B cell (primary cell): ENCODE measurements around the gene LSM3. TPM values are rescaled to one million over a fixed set of nuclear protein-coding genes. Genes with fewer than 3 reads are reported as not detected.

Experiments used
- ATAC-seq: fragments of 200-7000 bp; cut with Tn5 transposase; one replicate; pipeline ENCODE4 v1.10.0; 2021; ENCODE audit warnings: low read depth, mild to moderate bottlenecking, moderate number of reproducible peaks, moderate library complexity
- CTCF ChIA-PET: fragments of 350-600 bp; sonication (Branson Sonifier 250); formaldehyde crosslinking; loops from one replicate; lab custom pipeline; 2021; ENCODE audit warnings: antibody characterized with exemption, inconsistent platforms; lab: Charles Lee
- POLR2A ChIA-PET: fragments of 350-600 bp; sonication (Branson Sonifier 250); formaldehyde crosslinking; loops from one replicate; lab custom pipeline; 2021; ENCODE audit warnings: antibody characterized with exemption; lab: Charles Lee
- DNase-seq: peaks from one replicate; pipeline ENCODE4 v3.0.0; 2013
- H2AFZ ChIP-seq: 2 replicates; pipeline ENCODE4 v1.6.1; 2012; ENCODE audit warnings: mild to moderate bottlenecking, low read depth, low read length; ENCODE audit not compliant: insufficient read depth, poor library complexity, severe bottlenecking
- H3K27ac ChIP-seq, 2 donors: 1 replicate in 1 of 2; 2 replicates in 1 of 2; pipeline ENCODE4 v1.5.1; 2012 to 2013; ENCODE audit warnings: low read length in 2 of 2, mild to moderate bottlenecking in 2 of 2, moderate library complexity in 1 of 2
- H3K27me3 ChIP-seq, 4 experiments: fragments of 200-600 bp in 1 of 4; sonication (generic) in 1 of 4; replicated peaks in 1 of 4; 1 replicate in 2 of 4; 2 replicates in 2 of 4; pipeline versions ENCODE4 v1.6.1 to v1.7.0; 2013 to 2016; ENCODE audit warnings: low read length in 3 of 4, mild to moderate bottlenecking in 2 of 4, mixed read lengths in 1 of 4, moderate library complexity in 1 of 4; ENCODE audit not compliant: insufficient read depth in 4 of 4, control insufficient read depth in 3 of 4; ENCODE audit errors: control extremely low read depth in 1 of 4
- H3K36me3 ChIP-seq, 2 experiments: replicated peaks in 1 of 2; 1 replicate in 1 of 2; 2 replicates in 1 of 2; pipeline versions ENCODE4 v1.6.1 to v1.7.1; 2013; ENCODE audit warnings: low read length in 1 of 2; ENCODE audit not compliant: insufficient read depth in 2 of 2, control insufficient read depth in 1 of 2; ENCODE audit errors: control extremely low read depth in 1 of 2, extremely low read depth in 1 of 2
- H3K4me1 ChIP-seq, 2 donors: fragments of 200-600 bp in 1 of 2; sonication (generic) in 1 of 2; 1 replicate in 1 of 2; 2 replicates in 1 of 2; pipeline versions ENCODE4 v1.5.1 to v1.6.1; 2013 to 2017; ENCODE audit warnings: low read length in 2 of 2; ENCODE audit not compliant: control insufficient read depth in 2 of 2, insufficient read depth in 2 of 2
- H3K4me2 ChIP-seq: replicated peaks from 2 replicates; pipeline ENCODE3; 2012; ENCODE audit warnings: mild to moderate bottlenecking, low read depth, low read length; ENCODE audit not compliant: poor library complexity, severe bottlenecking
- H3K4me3 ChIP-seq, 5 experiments: fragments of 200-600 bp in 1 of 5; sonication (generic) in 1 of 5; 1 replicate in 3 of 5; 2 replicates in 2 of 5; pipeline versions ENCODE4 v1.5.1 to v1.7.0; 2011 to 2016; ENCODE audit warnings: low read length in 4 of 5, mild to moderate bottlenecking in 4 of 5, low read depth in 2 of 5, control low read depth in 1 of 5, moderate library complexity in 1 of 5; ENCODE audit not compliant: insufficient read depth in 1 of 5; ENCODE audit errors: control extremely low read depth in 1 of 5, extremely low read depth in 1 of 5
- H3K79me2 ChIP-seq: fragments of 200-600 bp; sonication (generic); one replicate; pipeline ENCODE4 v1.6.0; 2016; ENCODE audit warnings: low read length; ENCODE audit not compliant: control insufficient read depth, insufficient read depth
- H3K9ac ChIP-seq: fragments of 200-600 bp; sonication (generic); 2 replicates; pipeline ENCODE4 v1.6.1; 2017; ENCODE audit warnings: mild to moderate bottlenecking, low read length, moderate library complexity
- H3K9me3 ChIP-seq, 3 donors: one replicate each; pipeline versions ENCODE4 v1.6.1 to v1.7.1; 2013; ENCODE audit warnings: low read length in 2 of 3; ENCODE audit not compliant: control insufficient read depth in 2 of 3, insufficient read depth in 1 of 3; ENCODE audit errors: control extremely low read depth in 1 of 3
- H4K20me1 ChIP-seq: 2 replicates; pipeline ENCODE4 v1.6.0; 2012; ENCODE audit warnings: mild to moderate bottlenecking, low read length; ENCODE audit not compliant: insufficient read depth, control insufficient read depth, poor library complexity, severe bottlenecking
- H3K27ac Mint-ChIP-seq: one replicate; pipeline ENCODE4 v1.8.0; 2021; ENCODE audit warnings: mixed read lengths
- H3K27me3 Mint-ChIP-seq: one replicate; pipeline ENCODE4 v1.8.0; 2021; ENCODE audit warnings: mixed read lengths
- H3K4me1 Mint-ChIP-seq: one replicate; pipeline ENCODE4 v1.8.0; 2021; ENCODE audit warnings: mixed read lengths
- H3K4me3 Mint-ChIP-seq: one replicate; pipeline ENCODE4 v1.8.0; 2021; ENCODE audit warnings: mixed read lengths
- H3K9me3 Mint-ChIP-seq: one replicate; pipeline ENCODE4 v1.8.0; 2022; ENCODE audit warnings: mixed read lengths; ENCODE audit not compliant: insufficient read depth
- EZH2 ChIP-seq: IDR thresholded peaks from 2 replicates; pipeline ENCODE4 v1.6.1; 2012; ENCODE audit warnings: borderline replicate concordance, low read depth, mild to moderate bottlenecking, moderate library complexity, low read length; ENCODE audit not compliant: insufficient read depth, poor library complexity, severe bottlenecking
- WGBS: methylation state at CpG from one replicate; pipeline ENCODE4 v1.1.5; 2013; ENCODE audit warnings: missing lambda C conversion rate; ENCODE audit not compliant: insufficient coverage; 5-methylcytosine and 5-hydroxymethylcytosine counted together
- intact Hi-C: fragments of 100-400 bp; cut with micrococcal nuclease; formaldehyde crosslinking; loops from one replicate; pipeline ENCODE4 v1.10.0; 2022
- polyA plus RNA-seq: library from polyadenylated mRNA; depleted of rRNA; stranded (reverse); fragments of >200 nt; gene quantifications from 2 replicates; pipeline ENCODE4 v1.2.3, GENCODE V29; 2012
- total RNA-seq, 2 donors: library from RNA; stranded (reverse); fragments of 120-200 nt in 1 of 2; gene quantifications; 1 replicate in 1 of 2; 2 replicates in 1 of 2; pipeline versions ENCODE4 v1.2.3 to v1.2.4, GENCODE V29; 2013 to 2022
- TF ChIP-seq, protein P1 (sequence below): fragments of 200-600 bp; IDR thresholded peaks from one replicate; pipeline ENCODE4 v1.8.0; 2022; ENCODE audit warnings: antibody characterized with exemption, mild to moderate bottlenecking

The LSM3 gene
- total and polyA plus RNA-seq, 2 donors (not counting 1 experiment from before 2014, with no cell fraction given), result 2.8 to 10.0 TPM

DNA sequence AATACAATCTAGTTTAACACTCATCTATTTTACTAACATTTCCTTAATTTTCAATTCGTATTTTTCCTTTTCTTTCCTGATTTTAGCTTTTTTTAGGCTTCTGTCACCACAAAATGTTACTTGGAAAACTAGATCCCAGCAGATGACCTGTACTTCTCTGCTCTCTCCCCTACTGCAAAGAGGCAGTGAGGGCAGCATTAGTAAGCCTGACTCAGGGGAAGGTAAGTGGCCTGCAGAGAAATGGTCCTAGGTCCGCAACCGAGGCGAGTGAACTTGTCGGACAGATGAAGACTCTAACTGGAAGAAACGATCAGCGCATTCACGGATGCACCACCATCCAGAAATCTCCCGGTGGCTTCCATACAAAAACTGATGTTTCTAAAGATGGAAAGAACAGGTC, 33.4 kb upstream of the LSM3 start:
- peak overlapping the region; percentile 44 for H3K4me2 ChIP-seq
- H3K9ac ChIP-seq, result peak overlapping the region; percentile 33
- no peaks in the 10 kb centered on the region for H4K20me1 ChIP-seq
- no peaks in the 10 kb centered on the region for H3K79me2 ChIP-seq
- DNase-seq (no peak), ATAC-seq (no peak)
- peaks cover 0 to 65% of the 10 kb centered on the region in 2 experiments for H3K36me3 ChIP-seq
- no peaks in the 10 kb centered on the region for H3K27me3 ChIP-seq
- TF ChIP-seq EZH2, result no peak
- TF ChIP-seq, protein P1, sequence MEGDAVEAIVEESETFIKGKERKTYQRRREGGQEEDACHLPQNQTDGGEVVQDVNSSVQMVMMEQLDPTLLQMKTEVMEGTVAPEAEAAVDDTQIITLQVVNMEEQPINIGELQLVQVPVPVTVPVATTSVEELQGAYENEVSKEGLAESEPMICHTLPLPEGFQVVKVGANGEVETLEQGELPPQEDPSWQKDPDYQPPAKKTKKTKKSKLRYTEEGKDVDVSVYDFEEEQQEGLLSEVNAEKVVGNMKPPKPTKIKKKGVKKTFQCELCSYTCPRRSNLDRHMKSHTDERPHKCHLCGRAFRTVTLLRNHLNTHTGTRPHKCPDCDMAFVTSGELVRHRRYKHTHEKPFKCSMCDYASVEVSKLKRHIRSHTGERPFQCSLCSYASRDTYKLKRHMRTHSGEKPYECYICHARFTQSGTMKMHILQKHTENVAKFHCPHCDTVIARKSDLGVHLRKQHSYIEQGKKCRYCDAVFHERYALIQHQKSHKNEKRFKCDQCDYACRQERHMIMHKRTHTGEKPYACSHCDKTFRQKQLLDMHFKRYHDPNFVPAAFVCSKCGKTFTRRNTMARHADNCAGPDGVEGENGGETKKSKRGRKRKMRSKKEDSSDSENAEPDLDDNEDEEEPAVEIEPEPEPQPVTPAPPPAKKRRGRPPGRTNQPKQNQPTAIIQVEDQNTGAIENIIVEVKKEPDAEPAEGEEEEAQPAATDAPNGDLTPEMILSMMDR, result no peak
- 97% methylated on average over 6 of the region's 9 CpGs for WGBS
- no peak overlapping the region for H2AFZ ChIP-seq
- POLR2A ChIA-PET, result interaction anchor here (1.0 to 2.2 kb wide), 2 partner anchors 21 to 34 kb away, joined by 6 to 7 read pairs; partner anchors contain the start of genes CHCHD4, LSM3, TMEM43 and XPC
- Mint-ChIP-seq H3K4me3 (no peak overlapping the region), H3K4me1 (peaks cover 17% of the 10 kb centered on the region), H3K9me3 (no peaks in the 10 kb centered on the region), H3K27ac (peak overlapping the region; percentile 92), H3K27me3 (no peaks in the 10 kb centered on the region)
- peak overlapping the region in 1 of 5 experiments; percentile 73 for H3K4me3 ChIP-seq
- H3K4me1 ChIP-seq, result peaks cover 18 to 21% of the 10 kb centered on the region in 2 donors
- no peaks in the 10 kb centered on the region for H3K9me3 ChIP-seq
- intact Hi-C loops, result no loop called here
- CTCF ChIA-PET, result interaction anchor here (0.6 to 1.9 kb wide), 3 partner anchors 20 to 421 kb away, joined by 3 to 5 read pairs (median 4); partner anchors contain the start of genes CHCHD4 and TMEM43
- H3K27ac ChIP-seq, result peak overlapping the region; percentile 81 to 95

DNA sequence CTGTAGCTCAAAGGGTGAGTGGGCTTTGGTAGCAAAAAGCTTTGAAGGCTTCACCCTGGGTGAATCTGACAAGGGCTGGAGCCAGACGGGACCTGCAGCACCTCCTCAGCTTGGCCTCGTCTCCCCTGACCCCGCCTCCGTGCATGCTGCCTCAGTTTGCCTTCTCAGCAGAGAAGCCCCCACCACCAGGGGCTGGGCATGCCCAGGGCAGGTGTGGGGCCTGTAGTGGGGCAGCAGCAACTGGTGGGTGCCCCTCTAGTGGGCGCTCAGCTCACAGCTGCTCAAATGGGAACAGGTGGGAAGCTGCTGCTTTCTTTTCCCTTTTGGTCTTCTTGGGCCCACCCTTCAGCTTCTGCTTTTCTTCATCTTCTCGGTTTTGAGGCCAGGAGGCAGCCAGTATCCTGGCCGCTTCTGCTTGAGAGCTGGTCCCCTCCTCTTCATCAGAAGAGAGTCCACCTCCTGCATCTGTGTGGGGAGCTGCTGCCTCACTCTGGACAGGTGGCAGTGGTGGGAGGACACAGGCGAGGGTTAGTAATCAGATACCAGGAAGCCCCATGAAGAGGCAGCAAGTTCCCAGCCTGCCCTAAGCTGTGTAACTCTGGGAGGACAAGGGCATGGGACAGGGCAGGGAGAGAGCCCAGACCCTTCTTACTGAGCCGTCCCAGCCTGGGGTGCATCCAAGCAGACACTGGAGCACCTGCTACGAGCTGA, 32.8 kb upstream of the LSM3 start:
- Histone ChIP-seq H4K20me1 (no peaks in the 10 kb centered on the region), H3K9ac (no peak overlapping the region), H3K27ac (peak overlapping the region; percentile 81 to 95), H3K4me3 (peak overlapping the region in 1 of 5 experiments; percentile 73), H3K9me3 (no peaks in the 10 kb centered on the region), H3K79me2 (no peaks in the 10 kb centered on the region), H3K4me2 (no peak overlapping the region), H3K36me3 (peaks cover 0 to 65% of the 10 kb centered on the region in 2 experiments), H2AFZ (no peak overlapping the region), H3K27me3 (no peaks in the 10 kb centered on the region), H3K4me1 (peaks cover 18 to 21% of the 10 kb centered on the region in 2 donors)
- H3K27me3 Mint-ChIP-seq, result no peaks in the 10 kb centered on the region
- 90% methylated on average over 7 of the region's 10 CpGs for WGBS
- intact Hi-C loops, result no loop called here
- ATAC-seq, result no peak
- peaks cover 17% of the 10 kb centered on the region for H3K4me1 Mint-ChIP-seq
- CTCF ChIA-PET, result interaction anchor here (0.6 to 1.9 kb wide), 4 partner anchors 23 to 422 kb away, joined by 3 to 4 read pairs (median 3); no protein-coding TSS in a partner anchor
- POLR2A ChIA-PET, result interaction anchor here (2.2 kb wide), 1 partner anchor 33 kb away, joined by 7 read pairs; the partner anchor contains the start of genes LSM3 and XPC
- H3K4me3 Mint-ChIP-seq, result no peak overlapping the region
- no peaks in the 10 kb centered on the region for H3K9me3 Mint-ChIP-seq
- no peak for DNase-seq
- H3K27ac Mint-ChIP-seq, result peak overlapping the region; percentile 92
- TF ChIP-seq, protein P1, result no peak
- no peak for TF ChIP-seq EZH2
